HG03571 (cell line): ENCODE results near the gene DTNBP1.
"Not testable (repeated sequence)": the region's sequence is repeated elsewhere in the genome, so short reads cannot be mapped to it uniquely, and the experiment has no call there.

Source experiments
- ATAC-seq: cut with Tn5 transposase; IDR thresholded peaks from one replicate; pipeline ENCODE4 v1.9.1; 2021; ENCODE audit not compliant: unreplicated experiment

Gene DTNBP1

DNA sequence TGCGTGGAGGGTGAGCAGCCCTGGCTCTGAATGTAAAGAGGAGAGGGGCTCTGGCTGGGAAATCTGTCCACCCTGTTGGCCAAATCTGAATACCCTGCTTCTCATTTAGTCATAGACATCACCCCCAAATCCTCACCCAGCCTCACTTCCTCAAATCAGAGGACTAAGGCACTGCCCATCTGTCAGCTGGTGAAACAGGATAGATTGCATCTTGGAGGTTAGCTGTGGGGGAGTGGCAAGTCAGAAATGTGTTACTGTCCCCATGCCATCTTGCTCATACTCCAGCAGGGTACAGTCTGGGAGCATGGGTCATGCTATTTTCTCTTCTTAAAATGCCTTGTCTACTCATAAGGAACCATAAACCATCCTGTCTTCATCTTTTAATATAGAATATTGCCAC, 9.5 kb upstream of the DTNBP1 start:
- no peak for ATAC-seq

DNA sequence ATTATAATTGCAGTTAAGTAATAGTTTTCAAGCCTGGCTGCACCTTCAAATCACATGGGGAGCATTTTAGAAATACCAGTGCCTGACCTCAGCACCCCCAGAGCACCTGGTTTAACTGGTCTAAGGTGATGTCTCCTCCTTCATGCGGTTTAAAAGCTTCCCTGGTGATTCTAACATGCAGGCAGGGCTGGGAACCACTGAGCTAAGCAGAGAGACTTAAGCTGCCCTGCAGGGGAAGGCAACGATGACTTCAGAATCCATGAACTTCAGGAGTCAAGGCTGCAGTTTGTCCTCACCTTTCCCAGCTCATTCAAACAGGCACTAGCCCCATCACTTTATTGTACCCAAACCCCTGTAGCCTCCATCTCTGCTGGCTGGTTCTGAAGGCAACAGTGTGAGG, 6.1 kb upstream of the DTNBP1 start:
- ATAC-seq: no peak

DNA sequence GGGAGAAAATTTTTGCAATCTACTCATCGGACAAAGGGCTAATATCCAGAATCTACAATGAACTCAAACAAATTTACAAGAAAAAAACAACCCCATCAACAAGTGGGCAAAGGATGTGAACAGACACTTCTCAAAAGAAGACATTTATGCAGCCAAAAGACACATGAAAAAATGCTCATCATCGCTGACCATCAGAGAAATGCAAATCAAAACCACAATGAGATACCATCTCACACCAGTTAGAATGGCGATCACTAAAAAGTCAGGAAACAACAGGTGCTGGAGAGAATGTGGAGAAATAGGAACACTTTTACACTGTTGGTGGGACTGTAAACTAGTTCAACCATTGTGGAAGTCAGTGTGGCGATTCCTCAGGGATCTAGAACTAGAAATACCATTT, 4.1 kb upstream of the DTNBP1 start:
- not testable (repeated sequence) for ATAC-seq

DNA sequence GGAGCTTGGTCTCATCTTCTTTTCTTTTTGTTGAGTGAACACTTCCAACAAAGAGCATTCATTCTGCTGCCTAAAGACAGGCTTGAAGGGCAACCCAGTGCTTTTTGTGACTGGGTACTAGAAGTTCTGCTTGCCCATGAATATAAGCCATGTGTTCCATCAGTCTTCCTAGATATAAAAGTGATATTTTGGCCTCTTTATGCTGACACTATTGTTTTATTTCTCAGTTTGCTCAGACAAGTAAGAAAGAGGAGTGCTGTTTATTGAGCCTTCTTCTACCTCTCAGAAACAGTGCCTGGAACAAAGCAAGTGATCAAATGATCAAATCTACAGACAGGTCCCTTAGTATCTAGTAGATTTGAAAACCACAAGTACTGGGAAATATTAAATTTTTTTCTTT, 2.4 kb upstream of the DTNBP1 start:
- ATAC-seq: no peak

DNA sequence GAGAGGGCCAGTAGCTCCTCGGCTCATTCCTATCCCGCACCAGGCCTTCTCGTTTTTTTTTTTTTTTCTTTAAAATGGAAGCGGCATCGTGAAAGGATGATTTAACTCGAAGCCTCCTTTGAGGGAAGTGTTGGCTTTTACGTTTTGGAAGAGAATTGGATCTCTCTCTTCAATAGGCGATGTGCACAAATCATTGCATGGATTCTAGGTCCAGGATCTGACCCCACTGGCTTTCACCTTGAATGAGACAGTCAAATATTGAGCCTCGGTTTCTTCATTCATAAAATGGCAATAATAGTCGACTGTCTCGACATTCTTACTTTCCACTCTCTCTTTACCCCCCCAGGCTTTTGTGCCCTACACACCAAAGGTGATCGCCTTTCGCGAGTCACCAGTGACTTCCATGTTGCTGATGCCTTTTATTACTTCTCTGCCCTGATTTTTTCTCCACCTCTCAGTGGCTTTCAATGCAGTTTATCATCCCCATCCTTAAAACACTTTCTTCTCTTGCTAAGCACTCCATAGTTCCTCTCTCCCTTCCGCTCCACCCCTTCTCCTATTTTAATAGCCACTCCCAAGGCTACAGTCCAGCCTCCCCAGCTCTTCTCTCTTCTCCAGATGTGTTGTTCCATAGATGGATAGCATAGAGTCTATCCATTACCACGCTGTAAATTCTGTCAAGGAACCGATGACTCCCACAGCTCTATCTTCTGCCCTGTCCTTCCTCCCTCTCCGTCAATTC, 473 bp upstream of the DTNBP1 start:
- ATAC-seq: no peak

DNA sequence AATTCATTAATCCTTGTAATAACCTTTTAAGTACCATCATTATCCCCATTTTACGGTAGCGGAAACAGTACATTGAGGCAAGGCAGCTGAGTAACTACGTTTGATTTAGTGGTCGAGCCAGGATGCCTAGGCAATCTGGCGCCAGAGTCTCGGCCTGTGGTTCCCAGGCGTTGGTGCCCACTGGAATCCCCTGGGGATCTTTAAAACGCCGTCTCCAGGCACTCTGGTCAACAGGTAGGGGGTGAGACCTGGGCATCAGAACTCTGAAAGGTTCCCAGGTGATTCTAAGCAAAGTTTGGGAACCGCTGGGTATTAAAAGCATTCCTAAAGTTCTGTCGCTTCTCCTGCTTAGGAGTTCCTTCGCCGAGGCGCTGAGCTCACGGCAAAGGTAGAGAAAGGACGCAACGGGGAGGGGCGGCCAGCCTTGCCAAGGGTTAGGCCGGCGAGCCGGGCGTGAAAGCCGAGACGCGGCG, 939 bp downstream of the DTNBP1 start:
- ATAC-seq: no peak

DNA sequence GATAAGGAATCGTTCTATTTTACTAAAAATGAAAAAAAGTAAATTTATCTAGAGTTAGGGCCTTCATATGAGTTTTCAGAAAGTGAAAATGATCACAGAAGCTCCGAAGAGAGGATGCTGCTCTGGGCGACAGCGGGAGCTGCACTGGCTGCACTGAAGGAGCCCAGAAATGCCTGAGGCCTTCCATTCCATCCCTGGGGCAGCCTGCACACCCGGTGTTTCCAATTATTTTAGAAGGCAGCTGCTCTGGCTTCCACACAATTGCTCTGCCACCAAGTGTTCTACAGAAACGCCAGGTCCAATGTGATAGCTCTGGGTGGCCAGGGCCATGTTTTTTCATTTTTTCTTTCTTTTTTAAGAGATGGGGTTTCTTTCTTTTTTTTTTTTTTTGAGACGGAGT, 3.6 kb downstream of the DTNBP1 start:
- ATAC-seq: no peak

DNA sequence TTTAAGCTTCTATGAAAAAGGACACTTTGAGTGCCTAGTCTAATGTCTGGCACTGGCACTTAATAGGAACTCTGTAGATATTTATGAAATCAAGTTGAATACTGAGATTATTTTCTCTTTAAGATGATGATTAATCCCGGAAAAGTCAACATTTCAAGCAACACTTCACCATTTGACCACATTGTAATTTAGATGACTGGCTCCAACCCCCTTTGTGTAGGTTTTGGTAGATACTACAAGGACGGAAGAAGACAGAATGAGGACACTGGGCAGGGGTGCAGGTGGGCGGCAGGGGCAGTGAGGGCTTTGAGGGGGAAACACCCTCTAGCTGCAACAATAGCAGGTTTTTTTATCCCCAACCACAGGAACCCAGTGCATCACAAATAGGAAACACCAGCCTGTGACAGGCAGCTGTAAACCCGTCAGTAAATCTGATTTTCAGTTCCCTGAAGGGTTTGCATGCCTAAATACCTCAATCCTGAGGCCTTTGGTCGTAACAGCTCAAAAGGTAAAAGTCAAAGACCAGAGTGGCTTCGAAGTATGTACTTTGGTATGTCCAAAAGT, 4.6 kb downstream of the DTNBP1 start:
- no peak for ATAC-seq

DNA sequence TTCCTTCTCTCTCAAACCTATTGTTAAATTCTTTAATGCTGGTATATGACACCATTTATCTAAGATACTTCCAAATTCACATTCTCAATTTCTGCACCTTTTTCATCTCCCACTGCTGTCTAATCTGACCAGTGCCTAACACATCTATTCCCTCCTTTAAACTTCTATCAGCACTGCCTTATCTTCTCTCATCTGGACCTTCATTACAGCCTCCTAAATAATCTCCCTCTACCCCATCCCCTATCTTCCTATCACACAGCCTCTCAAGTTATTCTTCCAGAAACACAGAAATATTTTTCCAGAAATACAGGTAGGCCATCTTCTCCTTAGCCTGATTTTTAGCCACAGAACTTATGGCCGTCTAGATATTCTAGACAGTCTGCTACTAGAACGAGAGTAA, 5.5 kb downstream of the DTNBP1 start:
- no peak for ATAC-seq

DNA sequence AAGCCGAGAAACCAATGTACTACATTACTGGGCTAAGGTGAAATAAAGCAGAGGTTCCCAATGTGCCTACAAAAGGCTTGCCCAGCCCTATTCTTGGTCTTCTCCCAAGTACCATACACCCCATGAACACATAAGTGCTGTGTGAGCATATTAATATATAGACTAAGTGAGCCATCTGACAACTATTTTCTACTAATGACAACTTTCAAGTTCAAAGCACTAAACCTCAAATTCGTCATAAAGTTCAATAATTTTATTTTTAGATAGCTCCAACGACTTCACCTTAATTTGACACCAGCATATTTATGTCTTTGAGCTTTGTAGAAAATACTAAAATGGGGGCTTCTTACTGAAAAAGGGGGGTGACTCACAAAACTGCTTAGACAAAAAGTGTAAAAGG, 6.7 kb downstream of the DTNBP1 start:
- no peak for ATAC-seq

DNA sequence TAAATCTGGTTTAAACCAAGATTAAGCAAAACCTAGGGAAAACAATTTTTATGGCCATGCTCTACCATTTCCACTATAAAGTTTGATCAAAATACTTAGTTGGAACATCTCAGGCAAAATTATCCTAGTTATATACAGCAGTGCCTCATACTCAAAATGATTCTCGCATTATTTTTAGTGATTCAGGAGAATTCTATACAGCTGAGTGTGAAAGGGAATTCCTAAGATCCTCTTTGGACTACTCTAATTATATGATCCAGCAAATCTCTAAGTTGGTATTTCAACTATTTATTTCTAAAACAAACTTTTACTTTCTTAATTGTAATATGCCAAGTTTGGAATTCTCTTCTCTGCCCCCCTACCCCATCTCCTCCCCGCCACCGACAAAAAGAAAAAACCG, 8.6 kb downstream of the DTNBP1 start:
- no peak for ATAC-seq

DNA sequence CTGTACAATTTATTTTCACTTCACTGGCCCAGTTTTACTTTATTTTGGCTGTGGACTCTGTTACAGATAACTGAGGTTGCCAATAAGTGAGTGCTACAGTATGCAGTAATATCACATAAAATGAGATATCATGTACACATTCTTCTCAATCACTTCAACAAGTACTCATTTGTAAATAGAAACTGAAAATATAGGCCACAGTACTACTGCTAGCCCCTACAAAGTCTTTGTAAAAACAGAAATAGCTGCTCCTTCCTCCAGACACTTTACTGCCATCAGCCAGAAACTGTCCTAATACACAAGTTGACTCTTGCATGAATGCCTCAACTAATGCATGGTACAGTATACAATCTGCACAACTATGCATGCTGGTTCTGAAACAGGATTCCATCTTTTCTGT, 9.2 kb downstream of the DTNBP1 start:
- ATAC-seq: peak; percentile 52

DNA sequence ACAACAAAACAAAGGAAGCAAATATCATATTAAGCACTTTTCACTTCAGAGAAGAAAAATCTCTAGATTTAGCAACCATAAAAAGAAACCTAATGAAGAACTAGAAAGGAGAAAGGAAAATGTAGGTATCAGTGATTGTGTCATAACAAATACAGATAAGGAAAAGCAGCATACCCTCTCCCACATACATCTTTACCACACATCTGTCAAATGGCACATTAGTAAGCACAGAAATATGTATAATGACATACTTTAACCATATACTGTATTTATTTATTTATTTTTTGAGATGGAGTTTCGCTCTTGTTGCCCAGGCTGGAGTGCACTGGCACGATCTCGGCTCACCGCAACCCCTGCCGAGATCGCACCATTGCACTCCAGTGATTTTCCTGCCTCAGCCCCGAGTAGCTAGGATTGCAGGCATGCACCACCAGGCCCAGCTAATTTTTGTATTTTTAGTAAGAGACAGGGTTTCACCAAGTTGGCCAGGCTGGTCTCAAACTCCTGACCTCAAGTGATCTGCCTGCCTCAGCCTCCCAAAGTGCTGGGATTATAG, 12.7 kb downstream of the DTNBP1 start:
- not testable (repeated sequence) for ATAC-seq

DNA sequence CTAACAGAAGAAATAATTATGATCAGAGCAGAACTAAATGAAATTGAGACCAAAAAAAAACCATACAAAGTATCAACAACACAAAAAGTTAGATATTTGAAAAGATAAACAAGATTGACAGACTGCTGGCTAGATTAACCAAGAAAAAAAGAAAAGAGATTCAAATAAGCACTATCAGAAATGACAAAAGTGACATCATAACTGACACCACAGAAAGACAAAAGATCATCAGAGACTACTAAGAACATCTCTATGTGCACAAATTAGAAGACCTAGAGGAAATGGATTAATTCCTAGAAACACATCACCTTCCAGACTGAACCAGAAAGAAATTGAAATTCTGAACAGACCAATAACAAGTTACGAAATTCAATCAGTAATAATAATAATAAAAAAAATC, 17.9 kb downstream of the DTNBP1 start:
- no peak for ATAC-seq

DNA sequence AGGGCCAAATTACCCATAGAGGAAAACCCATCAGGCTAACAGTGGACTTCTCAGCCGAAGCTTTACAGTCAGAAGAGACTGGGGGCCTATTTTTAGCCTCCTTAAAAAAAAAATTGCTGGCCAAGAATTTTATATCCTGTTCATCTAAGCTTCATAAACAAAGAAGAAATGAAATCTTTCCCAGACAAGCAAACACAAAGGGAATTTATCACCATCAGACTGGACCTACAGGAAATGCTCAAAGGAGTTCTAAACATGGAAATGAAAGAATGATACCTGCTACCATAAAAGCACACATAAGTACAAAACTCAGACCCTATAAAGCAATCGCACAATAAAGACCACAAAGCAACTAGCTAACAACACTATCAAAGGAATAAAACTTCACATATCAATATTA, 19.3 kb downstream of the DTNBP1 start:
- no peak for ATAC-seq

DNA sequence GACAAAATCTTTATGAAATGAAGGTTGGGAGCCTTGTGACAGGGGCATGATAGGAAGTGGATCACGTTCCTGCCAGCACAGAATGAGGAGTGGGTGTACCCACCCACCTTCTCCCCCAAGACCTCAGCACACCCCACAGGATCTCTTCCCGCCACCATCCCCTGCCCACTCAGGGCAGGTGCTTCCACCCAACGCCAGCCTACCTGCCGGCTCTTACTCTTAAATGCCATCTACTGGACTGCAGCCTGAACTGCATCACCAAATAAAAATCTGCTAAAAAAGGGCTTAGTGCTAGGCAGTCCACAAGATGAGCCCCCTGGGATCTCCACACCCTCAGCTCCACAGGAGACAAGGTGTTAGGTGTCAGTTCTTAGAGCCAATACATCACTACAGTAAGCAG, 20.6 kb downstream of the DTNBP1 start:
- ATAC-seq: no peak

DNA sequence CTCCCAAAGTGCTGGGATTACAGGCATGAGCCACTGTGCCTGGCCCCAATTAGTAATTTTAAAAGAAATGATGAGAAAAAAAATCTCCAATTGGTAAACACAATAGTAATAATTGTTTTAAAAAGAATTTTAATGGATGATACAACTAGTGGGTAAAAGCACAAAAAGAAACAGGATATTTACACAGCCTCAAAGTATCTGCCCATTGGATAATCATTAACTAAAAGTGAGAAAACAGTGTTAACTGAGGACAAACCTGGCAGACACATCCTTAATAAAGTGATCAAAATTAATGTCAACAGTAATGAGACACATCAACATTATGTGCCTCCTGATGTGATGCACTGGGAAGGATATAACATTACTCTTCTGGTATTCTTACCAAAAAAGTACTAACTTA, 24.5 kb downstream of the DTNBP1 start:
- no peak for ATAC-seq

DNA sequence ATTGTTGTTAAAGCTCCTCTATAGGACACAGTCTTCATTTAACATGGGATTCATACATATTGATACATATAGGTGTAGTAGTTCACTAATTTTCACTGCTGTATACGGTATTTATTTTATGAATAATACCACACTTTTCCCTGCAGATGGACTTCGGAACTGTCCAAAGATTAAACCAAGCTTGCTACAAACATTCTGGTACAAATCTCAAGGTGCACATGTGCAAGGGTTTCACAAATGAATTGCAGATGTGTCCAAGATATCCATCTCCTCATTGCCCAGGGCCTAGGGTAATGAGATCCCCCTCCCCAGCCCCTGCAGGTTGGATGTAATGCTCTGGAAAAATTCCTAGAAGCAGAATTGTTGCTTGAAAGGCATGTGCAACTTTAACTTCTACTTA, 31.4 kb downstream of the DTNBP1 start:
- ATAC-seq: no peak

DNA sequence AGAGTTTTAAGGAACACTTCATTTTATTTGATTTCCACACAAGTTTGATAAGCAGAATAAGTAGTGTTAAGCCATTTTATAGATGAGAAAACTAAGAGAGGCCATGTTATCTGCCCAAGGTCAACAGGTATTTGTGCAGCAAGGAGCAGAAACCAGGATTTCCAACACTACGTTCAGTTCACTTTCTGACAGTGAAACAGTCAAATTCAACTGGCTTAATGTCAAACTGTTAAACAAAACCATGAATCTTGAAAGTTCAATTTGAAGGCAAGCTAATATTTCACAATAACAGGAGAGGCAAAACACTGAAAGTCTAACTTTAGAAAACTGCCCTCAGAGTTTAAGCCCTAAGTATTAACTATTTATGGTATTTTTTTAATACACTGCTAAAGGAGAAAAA, 32.6 kb downstream of the DTNBP1 start:
- ATAC-seq: no peak

DNA sequence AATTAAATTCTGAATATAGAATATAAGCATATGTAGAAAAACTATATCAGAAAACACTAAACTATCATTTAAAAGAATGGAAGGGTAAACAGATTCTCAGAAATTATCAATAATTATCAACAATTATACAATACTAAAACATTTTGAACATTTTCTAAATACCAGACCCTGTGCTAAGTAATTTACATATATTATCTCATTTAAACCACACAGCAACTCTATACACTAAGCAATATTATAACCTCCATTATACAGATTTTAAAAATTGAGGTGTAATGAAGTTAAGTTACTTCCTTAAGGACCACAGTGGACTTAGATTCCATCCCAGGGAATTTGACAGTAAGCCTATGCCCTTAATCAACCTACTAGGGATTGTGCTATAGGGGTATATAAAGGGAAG, 33.3 kb downstream of the DTNBP1 start:
- ATAC-seq: no peak

DNA sequence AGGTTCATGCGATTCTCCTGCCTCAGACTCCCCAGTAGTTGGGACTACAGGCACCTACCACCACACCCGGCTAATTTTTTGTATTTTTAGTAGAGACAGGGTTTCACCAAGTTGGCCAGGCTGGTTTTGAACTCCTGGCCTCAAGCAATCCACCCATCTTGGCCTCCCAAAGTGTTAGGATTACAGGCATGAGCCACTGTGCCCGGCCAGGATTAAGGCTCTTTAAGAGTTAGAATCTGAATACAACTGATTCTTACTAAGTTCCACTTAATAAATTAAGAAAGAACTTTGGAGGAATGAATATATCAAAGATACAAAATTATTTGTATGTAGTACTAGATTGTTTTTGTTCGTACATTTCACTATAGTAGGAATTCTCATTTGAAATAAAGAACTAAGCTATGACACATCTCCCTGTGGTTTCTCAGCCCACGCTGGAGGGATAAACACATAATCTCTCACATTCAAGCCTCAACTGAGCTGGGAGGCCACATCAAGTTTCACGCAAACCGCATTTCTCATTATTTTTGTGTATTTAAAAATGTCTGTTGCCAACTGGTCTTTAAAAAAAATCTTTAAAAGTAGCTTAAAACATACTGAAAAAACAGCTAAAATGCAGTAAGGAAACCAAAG, 34.2 kb downstream of the DTNBP1 start:
- no peak for ATAC-seq

DNA sequence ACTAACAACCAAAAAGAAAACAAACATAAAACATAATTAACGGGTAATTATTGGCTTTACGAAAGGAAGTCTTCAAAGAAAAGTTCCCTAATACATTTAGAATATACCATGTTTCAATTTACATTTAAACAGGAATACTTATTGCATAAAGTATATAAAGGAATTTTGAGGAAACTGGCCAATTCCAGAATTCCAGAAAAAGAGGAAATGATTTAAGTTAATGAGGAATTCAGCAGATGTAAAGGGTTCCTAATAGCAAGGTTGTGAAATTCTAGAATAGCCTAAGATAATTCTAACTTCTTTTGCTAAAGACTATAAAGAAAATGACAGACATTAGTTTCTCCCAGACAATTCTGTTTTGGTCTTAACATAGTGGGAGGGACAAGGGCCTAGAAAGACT, 35.0 kb downstream of the DTNBP1 start:
- no peak for ATAC-seq
